Suprapubic skin (tissue), 4 donors: ENCODE data around the gene MED31. TPM values are rescaled to one million over a fixed set of nuclear protein-coding genes. Genes with fewer than 3 reads are reported as not detected.

Source experiments
- DNase-seq, 2 donors: peaks; one replicate each; pipeline ENCODE4 v3.0.0-alpha.2; 2019; ENCODE audit warnings: low spot score in 2 of 2
- H3K27ac ChIP-seq: fragments of 200-600 bp; sonication (generic); one replicate; pipeline ENCODE4 v1.5.1; 2019
- H3K27me3 ChIP-seq: fragments of 200-600 bp; sonication (generic); one replicate; pipeline ENCODE4 v1.5.1; 2019
- H3K36me3 ChIP-seq: fragments of 200-600 bp; sonication (generic); one replicate; pipeline ENCODE4 v1.5.1; 2019
- H3K4me1 ChIP-seq: fragments of 200-600 bp; sonication (generic); one replicate; pipeline ENCODE4 v1.5.1; 2019
- H3K4me3 ChIP-seq: fragments of 200-600 bp; sonication (generic); one replicate; pipeline ENCODE4 v1.5.1; 2019; ENCODE audit warnings: mild to moderate bottlenecking
- H3K9me3 ChIP-seq: fragments of 200-600 bp; sonication (generic); one replicate; pipeline ENCODE4 v1.5.1; 2019
- CTCF ChIP-seq, 2 donors: fragments of 200-600 bp in 1 of 2; fragments of 450-650 bp in 1 of 2; sonication (generic) in 1 of 2; IDR thresholded peaks; one replicate each; pipeline ENCODE4 v1.5.1; 2016 to 2019; ENCODE audit warnings: antibody characterized with exemption in 2 of 2, mild to moderate bottlenecking in 1 of 2, moderate library complexity in 1 of 2
- EP300 ChIP-seq: sonication (generic); formaldehyde crosslinking; IDR thresholded peaks from one replicate; pipeline ENCODE4 v1.6.1; 2017; ENCODE audit warnings: antibody characterized with exemption
- POLR2A ChIP-seq, 2 donors: fragments of 450-650 bp; IDR thresholded peaks; one replicate each; pipeline ENCODE4 v1.6.1; 2017; ENCODE audit warnings: antibody characterized with exemption in 2 of 2, mild to moderate bottlenecking in 2 of 2, moderate library complexity in 2 of 2
- POLR2AphosphoS5 ChIP-seq, 3 donors: sonication (generic); formaldehyde crosslinking; IDR thresholded peaks; one replicate each; pipeline ENCODE4 v1.6.1; 2017; ENCODE audit warnings: antibody characterized with exemption in 3 of 3
- WGBS: methylation state at CpG from one replicate; pipeline ENCODE4 v1.1.5; 2018; 5-methylcytosine and 5-hydroxymethylcytosine counted together
- total RNA-seq, 4 donors: library from RNA; depleted of rRNA; stranded (reverse); fragments of >200 nt; gene quantifications; one replicate each; pipeline ENCODE4 v1.1.0, GENCODE V29; 2016

MED31 gene
- total RNA-seq, 4 donors from 2014 or later = 9.3 to 19.2 (median 12.9) TPM

- H3K36me3 ChIP-seq = peaks cover 54% of the 10 kb centered on the region
- H3K4me3 ChIP-seq = no peak overlapping the region
- TF ChIP-seq POLR2AphosphoS5 (IDR thresholded peaks at IDR 0.05) = no peak
- TF ChIP-seq POLR2A (IDR thresholded peaks at IDR 0.05) = no peak
- TF ChIP-seq EP300 = no peak
- no peak for TF ChIP-seq CTCF (IDR thresholded peaks at IDR 0.05)
- no peak for DNase-seq
- H3K27ac ChIP-seq = no peak overlapping the region
- no peaks in the 10 kb centered on the region for H3K27me3 ChIP-seq
- H3K9me3 ChIP-seq = no peaks in the 10 kb centered on the region
- 70% methylated on average over 1 of the region's 1 CpG for whole genome bisulfite sequencing
- H3K4me1 ChIP-seq = no peaks in the 10 kb centered on the region
Measured at GRCh38 chr17:6627019-6627418, 24.4 kb downstream of the MED31 start.

GRCh38 chr17:6626616-6627015 lies 24.8 kb downstream of the MED31 start:
- H3K36me3 ChIP-seq = peaks cover 54% of the 10 kb centered on the region
- 87% methylated on average over 6 of the region's 6 CpGs for WGBS
- H3K4me3 ChIP-seq = no peak overlapping the region

GRCh38 chr17:6623941-6624340 lies 27.5 kb downstream of the MED31 start:
- 97% methylated on average over 3 of the region's 3 CpGs for WGBS
- peaks cover 68% of the 10 kb centered on the region for H3K36me3 ChIP-seq
- TF ChIP-seq EP300 = no peak

More at GRCh38 chr17:6626616-6627015, 24.8 kb downstream of the MED31 start:
- H3K27ac ChIP-seq = no peak overlapping the region
- no peak for DNase-seq
- TF ChIP-seq POLR2A (IDR thresholded peaks at IDR 0.05) (no peak), EP300 (no peak), CTCF (IDR thresholded peaks at IDR 0.05) (no peak), POLR2AphosphoS5 (IDR thresholded peaks at IDR 0.05) (no peak)
- H3K4me1 ChIP-seq = no peaks in the 10 kb centered on the region
- no peaks in the 10 kb centered on the region for H3K27me3 ChIP-seq
- no peaks in the 10 kb centered on the region for H3K9me3 ChIP-seq

GRCh38 chr17:6611231-6611630 lies 40.2 kb downstream of the MED31 start:
- no peak overlapping the region for H3K27ac ChIP-seq
- H3K36me3 ChIP-seq = peaks cover 56% of the 10 kb centered on the region
- 96% methylated on average over 4 of the region's 4 CpGs for WGBS
- no peak overlapping the region for H3K4me3 ChIP-seq
- no peak for DNase-seq
- no peaks in the 10 kb centered on the region for H3K27me3 ChIP-seq
- no peaks in the 10 kb centered on the region for H3K4me1 ChIP-seq
- TF ChIP-seq POLR2A (IDR thresholded peaks at IDR 0.05) = no peak
- TF ChIP-seq CTCF (IDR thresholded peaks at IDR 0.05) = no peak
- TF ChIP-seq POLR2AphosphoS5 (IDR thresholded peaks at IDR 0.05) = no peak
- TF ChIP-seq EP300 = no peak
- no peaks in the 10 kb centered on the region for H3K9me3 ChIP-seq

More at GRCh38 chr17:6623941-6624340, 27.5 kb downstream of the MED31 start:
- no peaks in the 10 kb centered on the region for H3K4me1 ChIP-seq
- no peak for DNase-seq
- H3K9me3 ChIP-seq = no peaks in the 10 kb centered on the region
- no peak overlapping the region for H3K4me3 ChIP-seq
- no peaks in the 10 kb centered on the region for H3K27me3 ChIP-seq
- no peak overlapping the region for H3K27ac ChIP-seq

GRCh38 chr17:6610011-6610410 lies 41.4 kb downstream of the MED31 start:
- H3K4me3 ChIP-seq = no peak overlapping the region
- H3K4me1 ChIP-seq = no peaks in the 10 kb centered on the region
- no peak for DNase-seq
- no peaks in the 10 kb centered on the region for H3K27me3 ChIP-seq
- H3K9me3 ChIP-seq = no peaks in the 10 kb centered on the region
- WGBS = 97% methylated on average over 5 of the region's 5 CpGs
- H3K36me3 ChIP-seq = peaks cover 65% of the 10 kb centered on the region
- H3K27ac ChIP-seq = no peak overlapping the region
- TF ChIP-seq POLR2A (IDR thresholded peaks at IDR 0.05) (no peak), CTCF (IDR thresholded peaks at IDR 0.05) (no peak)

GRCh38 chr17:6608321-6608720 lies 43.1 kb downstream of the MED31 start:
- H3K36me3 ChIP-seq = peaks cover 62% of the 10 kb centered on the region
- WGBS = 74% methylated on average over 3 of the region's 3 CpGs
- no peak for TF ChIP-seq EP300
- TF ChIP-seq CTCF (IDR thresholded peaks at IDR 0.05) = no peak
- no peak for TF ChIP-seq POLR2AphosphoS5 (IDR thresholded peaks at IDR 0.05)
- TF ChIP-seq POLR2A (IDR thresholded peaks at IDR 0.05) = no peak

More at GRCh38 chr17:6608321-6608720, 43.1 kb downstream of the MED31 start:
- Histone ChIP-seq H3K27ac (no peak overlapping the region), H3K4me3 (no peak overlapping the region), H3K9me3 (no peaks in the 10 kb centered on the region), H3K27me3 (no peaks in the 10 kb centered on the region), H3K4me1 (no peaks in the 10 kb centered on the region)
- DNase-seq = no peak
